ENCODE measurements around the gene MRAS.
A peak's percentile ranks its signal among the peaks of the same experiment; 100 is the strongest.

Gene MRAS

DNA sequence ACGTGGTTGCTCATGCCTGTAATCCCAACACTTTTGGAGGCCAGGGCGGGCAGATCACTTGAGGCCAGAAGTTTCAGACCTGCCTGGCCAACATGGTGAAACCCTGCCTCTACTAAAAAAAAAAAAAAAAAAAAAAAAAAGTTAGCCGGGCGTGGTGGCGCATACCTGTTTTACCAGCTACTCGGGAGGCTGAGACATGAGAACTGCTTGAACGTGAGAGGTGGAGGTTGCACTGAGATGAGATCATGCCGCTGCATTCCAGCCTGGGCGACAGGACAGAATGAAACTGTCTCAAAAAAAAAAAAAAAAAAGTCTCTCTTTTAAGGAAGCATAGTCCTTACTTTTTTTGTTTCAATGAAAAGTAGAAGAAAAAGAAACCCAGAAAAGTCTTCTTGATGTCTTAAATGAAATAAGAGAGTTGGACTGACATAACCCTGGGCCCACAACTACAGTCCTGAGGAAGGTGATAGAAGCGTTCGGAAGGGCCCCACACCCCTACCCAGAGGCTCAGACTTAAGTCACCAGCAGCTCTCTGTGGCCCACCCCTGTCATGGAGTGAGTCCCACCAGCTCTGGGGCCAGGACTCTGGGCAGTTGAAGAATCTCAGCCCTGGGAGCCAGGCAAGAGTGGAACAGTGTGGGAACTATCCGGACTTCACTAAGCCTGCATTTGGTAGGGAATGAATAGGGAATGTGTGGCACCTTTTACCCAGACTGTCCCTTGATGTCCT lies 21.3 kb upstream of the MRAS start:
- H3K27me3 ChIP-seq, result peaks cover 73% of the 10 kb centered on the region
- no peak overlapping the region for H3K27ac ChIP-seq
- no peaks in the 10 kb centered on the region for H3K36me3 ChIP-seq
- TF ChIP-seq, protein P1, sequence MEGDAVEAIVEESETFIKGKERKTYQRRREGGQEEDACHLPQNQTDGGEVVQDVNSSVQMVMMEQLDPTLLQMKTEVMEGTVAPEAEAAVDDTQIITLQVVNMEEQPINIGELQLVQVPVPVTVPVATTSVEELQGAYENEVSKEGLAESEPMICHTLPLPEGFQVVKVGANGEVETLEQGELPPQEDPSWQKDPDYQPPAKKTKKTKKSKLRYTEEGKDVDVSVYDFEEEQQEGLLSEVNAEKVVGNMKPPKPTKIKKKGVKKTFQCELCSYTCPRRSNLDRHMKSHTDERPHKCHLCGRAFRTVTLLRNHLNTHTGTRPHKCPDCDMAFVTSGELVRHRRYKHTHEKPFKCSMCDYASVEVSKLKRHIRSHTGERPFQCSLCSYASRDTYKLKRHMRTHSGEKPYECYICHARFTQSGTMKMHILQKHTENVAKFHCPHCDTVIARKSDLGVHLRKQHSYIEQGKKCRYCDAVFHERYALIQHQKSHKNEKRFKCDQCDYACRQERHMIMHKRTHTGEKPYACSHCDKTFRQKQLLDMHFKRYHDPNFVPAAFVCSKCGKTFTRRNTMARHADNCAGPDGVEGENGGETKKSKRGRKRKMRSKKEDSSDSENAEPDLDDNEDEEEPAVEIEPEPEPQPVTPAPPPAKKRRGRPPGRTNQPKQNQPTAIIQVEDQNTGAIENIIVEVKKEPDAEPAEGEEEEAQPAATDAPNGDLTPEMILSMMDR (IDR thresholded peaks at IDR 0.05), result no peak
- H3K4me3 ChIP-seq (ENCODE audit: low read depth in 1 of 2, low read length in 1 of 2), result no peak overlapping the region
- no peaks in the 10 kb centered on the region for H3K9me3 ChIP-seq
- H3K4me1 ChIP-seq (ENCODE audit: control insufficient read depth in 1 of 2, insufficient read depth in 1 of 2, low read depth in 1 of 2, low read length in 1 of 2), result peaks cover 5 to 13% of the 10 kb centered on the region in 2 experiments

DNA sequence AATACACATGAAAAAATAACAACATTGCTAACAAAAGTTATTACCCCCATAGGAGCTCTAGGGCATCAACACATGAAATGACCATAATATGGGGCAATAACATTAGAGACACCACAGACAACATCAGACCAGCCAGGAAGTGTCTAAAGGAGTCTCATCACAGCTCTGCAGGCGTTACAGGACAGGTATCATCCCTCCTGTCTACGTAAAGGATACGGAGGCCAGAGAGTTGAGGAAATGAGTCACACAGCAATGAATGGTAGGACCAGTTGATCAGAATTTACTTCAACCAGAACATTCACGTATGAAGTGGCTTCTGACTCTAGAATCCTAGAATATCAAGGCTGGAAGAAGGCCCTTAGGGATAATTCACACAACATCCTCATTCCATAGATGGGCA lies 20.5 kb upstream of the MRAS start:
- H3K4me3 ChIP-seq (ENCODE audit: low read depth in 1 of 2, low read length in 1 of 2), result no peak overlapping the region
- H3K36me3 ChIP-seq, result no peaks in the 10 kb centered on the region
- H3K9me3 ChIP-seq, result no peaks in the 10 kb centered on the region
- no peak overlapping the region for H3K27ac ChIP-seq
- H3K27me3 ChIP-seq, result peaks cover 73% of the 10 kb centered on the region
- peaks cover 5 to 13% of the 10 kb centered on the region in 2 experiments for H3K4me1 ChIP-seq (ENCODE audit: control insufficient read depth in 1 of 2, insufficient read depth in 1 of 2, low read depth in 1 of 2, low read length in 1 of 2)
- TF ChIP-seq, protein P1 (IDR thresholded peaks at IDR 0.05), result no peak

DNA sequence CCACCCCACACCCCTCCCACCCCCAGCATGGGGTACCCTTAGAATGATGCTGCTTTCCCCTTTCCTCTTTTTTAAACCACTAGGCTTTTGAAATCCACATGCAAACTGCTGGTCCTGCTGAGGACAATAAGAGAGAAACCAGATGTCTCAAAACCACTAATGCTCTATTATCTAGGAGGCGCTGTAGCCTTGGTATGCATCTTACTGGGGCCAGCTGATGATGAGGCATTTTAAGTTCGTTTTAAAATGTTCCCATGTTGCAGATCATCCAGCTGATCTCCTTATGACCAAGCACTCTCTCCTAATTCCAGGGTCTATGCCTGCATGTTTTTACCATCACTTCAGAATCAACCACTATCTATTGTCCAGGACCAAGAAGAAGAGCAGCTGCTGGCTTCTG lies 20.0 kb upstream of the MRAS start:
- peaks cover 69% of the 10 kb centered on the region for H3K27me3 ChIP-seq
- no peak overlapping the region for H3K27ac ChIP-seq
- H3K36me3 ChIP-seq, result no peaks in the 10 kb centered on the region
- TF ChIP-seq, protein P1 (IDR thresholded peaks at IDR 0.05), result no peak
- peaks cover 5 to 13% of the 10 kb centered on the region in 2 experiments for H3K4me1 ChIP-seq (ENCODE audit: control insufficient read depth in 1 of 2, insufficient read depth in 1 of 2, low read depth in 1 of 2, low read length in 1 of 2)
- H3K4me3 ChIP-seq (ENCODE audit: low read depth in 1 of 2, low read length in 1 of 2), result no peak overlapping the region
- no peaks in the 10 kb centered on the region for H3K9me3 ChIP-seq

DNA sequence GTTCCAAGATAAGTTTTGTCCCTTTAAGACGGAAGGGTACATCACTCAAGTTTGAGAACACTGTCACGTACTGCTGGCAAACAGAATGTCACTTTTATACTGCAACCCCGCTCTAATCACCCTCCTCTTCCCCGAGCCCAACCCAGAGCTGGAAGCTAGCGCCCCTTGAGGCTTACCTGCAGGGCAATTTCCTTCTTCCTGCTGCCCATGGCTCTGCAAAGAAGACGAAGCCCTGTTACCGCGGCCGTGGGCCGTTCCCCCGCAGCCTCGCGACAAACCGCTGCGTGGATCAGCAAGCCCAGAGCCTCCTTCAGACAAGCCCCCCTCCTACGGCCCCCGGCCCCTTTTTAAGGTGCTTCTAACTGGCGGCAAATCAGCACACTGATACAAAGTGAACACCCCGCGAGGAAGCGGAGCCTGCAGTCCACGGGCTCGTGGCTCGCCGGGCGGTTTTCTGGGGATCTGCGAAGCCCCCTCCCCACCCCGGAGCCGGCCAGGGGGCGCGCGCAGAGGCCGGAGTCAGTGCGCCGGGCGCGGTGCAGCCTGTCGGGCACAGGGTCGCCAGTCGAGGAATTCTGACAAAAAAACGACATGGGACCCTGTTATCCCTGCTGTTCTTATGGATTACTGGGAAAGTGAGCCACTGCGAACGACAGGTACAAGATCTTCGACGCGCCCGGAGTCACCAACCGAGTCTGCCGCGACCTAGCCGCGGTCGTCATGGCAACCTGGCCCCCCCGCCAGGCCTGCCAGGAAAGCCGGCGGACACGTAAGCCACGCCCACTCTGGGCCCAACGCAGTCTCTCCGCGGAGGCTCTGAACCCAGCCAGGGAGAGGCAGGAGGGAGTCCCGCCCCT lies 19.0 kb upstream of the MRAS start, which contains the start of gene NME9:
Gene NME9 (minus strand): TSS at position 725 of the 857 bp plus-strand sequence. CDS start 516 bp downstream, at position 209.
- TF ChIP-seq, protein P1 (IDR thresholded peaks at IDR 0.05), result no peak
- peak within 1 kb of the TSS; percentile 62 to 69 for H3K4me3 ChIP-seq (ENCODE audit: low read depth in 1 of 2, low read length in 1 of 2)
- no peaks in the 10 kb centered on the region for H3K9me3 ChIP-seq
- peaks cover 5 to 13% of the 10 kb centered on the region in 2 experiments for H3K4me1 ChIP-seq (ENCODE audit: control insufficient read depth in 1 of 2, insufficient read depth in 1 of 2, low read depth in 1 of 2, low read length in 1 of 2)
- peaks cover 68% of the 10 kb centered on the region for H3K27me3 ChIP-seq
- H3K36me3 ChIP-seq, result no peaks in the 10 kb centered on the region
- H3K27ac ChIP-seq, result no peak within 1 kb of the TSS

DNA sequence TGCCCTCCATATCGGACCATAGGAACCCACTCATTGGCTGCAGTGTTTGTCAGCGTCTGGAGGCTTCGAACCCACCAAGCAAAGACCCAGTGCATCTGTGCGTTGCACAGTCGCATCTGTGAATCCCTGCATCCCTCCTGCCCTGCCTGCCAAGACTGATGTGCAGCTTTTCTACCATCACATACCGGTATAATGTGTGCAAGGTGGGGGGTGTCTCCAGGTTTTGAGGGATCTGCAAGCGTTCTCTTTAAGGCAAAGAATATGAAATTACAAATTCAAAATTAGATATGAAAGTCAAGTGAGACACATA lies 18.4 kb upstream of the MRAS start:
- no peak overlapping the region for H3K27ac ChIP-seq
- peaks cover 68% of the 10 kb centered on the region for H3K27me3 ChIP-seq
- no peaks in the 10 kb centered on the region for H3K9me3 ChIP-seq
- H3K4me1 ChIP-seq (ENCODE audit: control insufficient read depth in 1 of 2, insufficient read depth in 1 of 2, low read depth in 1 of 2, low read length in 1 of 2), result peaks cover 5 to 13% of the 10 kb centered on the region in 2 experiments
- H3K36me3 ChIP-seq, result no peaks in the 10 kb centered on the region
- TF ChIP-seq, protein P1 (IDR thresholded peaks at IDR 0.05), result no peak
- peak overlapping the region; percentile 62 to 69 for H3K4me3 ChIP-seq (ENCODE audit: low read depth in 1 of 2, low read length in 1 of 2)
